AG09309 (cell line): ENCODE results near the gene MMP25.

Source experiments
- DNase-seq: peaks from one replicate; pipeline ENCODE4 v3.0.0-alpha.2; 2010; ENCODE audit warnings: low read depth
- H3K4me3 ChIP-seq: 2 replicates; pipeline ENCODE4 v1.5.1; 2011; ENCODE audit warnings: mild to moderate bottlenecking, low read depth, low read length, moderate library complexity; ENCODE audit not compliant: control insufficient read depth
- TF ChIP-seq, protein P1 (sequence below): IDR thresholded peaks from 2 replicates; pipeline ENCODE4 v1.5.1; 2011; ENCODE audit warnings: mild to moderate bottlenecking, low read depth, low read length, inconsistent platforms; ENCODE audit not compliant: insufficient read depth, control insufficient read depth; ENCODE audit errors: missing control alignments

The MMP25 gene

DNA sequence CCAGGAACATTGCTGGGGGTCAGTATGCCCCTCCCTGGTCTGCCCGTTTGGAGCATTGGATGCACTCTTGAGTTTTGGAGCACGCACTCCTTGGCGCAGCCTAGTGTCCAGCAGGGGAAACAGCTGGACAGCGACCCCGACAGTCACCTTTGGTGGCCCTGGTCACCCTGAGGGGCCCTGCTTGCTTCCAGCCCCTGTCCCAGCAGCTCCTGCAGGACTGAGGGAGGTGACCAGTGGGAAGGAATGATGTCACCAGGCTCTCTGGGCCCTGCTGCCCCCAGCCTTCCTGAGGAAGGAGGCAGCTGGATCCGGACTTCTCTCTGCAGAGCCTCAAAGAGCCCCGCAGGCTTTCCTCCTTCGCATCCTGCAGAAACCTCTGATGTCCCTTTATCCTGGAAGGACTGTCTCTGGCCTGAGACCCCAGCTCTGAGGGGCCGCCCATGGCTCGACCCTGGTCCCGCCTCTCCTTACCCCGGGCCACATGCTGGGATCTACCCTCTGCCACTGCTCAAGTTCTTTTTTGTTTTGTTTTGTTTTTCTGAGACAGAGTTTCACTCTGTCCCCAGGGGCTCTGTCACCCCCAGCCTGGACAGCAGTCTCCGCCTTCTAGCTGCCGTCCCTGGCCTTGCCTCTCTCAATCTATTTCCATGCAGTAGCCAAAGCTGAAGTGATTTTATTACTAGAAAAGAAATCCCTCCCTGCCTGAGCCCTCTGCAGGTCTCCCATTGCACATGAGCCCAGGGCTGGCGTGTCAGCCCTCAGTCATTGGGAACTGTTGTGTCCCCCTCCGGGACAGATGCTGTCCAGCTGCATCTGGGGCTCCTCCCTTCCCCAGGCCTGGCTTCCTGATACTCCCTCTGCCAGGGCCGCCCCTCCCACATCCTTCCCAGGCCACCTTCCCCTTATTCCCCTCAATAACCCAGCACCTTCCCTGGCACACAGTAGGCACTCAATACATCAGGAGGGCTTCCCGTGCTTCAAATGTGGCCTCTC is 41.2 kb downstream of the MMP25 start:
- H3K4me3 ChIP-seq = no peak overlapping the region
- DNase-seq = no peak

DNA sequence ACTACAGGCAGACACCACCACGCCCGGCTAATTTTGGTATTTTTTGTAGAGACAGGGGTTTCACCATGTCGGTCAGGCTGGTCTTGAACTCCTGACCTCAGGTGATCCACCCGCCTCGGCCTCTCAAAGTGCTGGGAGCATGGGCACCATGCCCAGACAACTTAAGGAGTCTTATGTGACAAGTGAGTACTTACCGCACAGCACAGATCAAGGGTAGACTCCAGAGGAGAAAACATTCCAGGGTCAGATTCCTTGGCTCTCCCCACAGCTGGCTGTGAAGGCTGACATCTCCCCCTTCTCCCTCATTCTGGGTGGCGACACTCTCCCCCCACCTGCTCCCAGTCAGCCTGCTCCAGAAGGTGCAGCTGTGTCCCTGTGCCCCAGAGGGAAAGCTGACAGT is 42.1 kb downstream of the MMP25 start:
- DNase-seq = no peak
- H3K4me3 ChIP-seq = no peak overlapping the region
- TF ChIP-seq, protein P1, sequence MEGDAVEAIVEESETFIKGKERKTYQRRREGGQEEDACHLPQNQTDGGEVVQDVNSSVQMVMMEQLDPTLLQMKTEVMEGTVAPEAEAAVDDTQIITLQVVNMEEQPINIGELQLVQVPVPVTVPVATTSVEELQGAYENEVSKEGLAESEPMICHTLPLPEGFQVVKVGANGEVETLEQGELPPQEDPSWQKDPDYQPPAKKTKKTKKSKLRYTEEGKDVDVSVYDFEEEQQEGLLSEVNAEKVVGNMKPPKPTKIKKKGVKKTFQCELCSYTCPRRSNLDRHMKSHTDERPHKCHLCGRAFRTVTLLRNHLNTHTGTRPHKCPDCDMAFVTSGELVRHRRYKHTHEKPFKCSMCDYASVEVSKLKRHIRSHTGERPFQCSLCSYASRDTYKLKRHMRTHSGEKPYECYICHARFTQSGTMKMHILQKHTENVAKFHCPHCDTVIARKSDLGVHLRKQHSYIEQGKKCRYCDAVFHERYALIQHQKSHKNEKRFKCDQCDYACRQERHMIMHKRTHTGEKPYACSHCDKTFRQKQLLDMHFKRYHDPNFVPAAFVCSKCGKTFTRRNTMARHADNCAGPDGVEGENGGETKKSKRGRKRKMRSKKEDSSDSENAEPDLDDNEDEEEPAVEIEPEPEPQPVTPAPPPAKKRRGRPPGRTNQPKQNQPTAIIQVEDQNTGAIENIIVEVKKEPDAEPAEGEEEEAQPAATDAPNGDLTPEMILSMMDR = no peak

More for the DNA sequence above, 41.2 kb downstream of the MMP25 start:
- TF ChIP-seq, protein P1 = peak; percentile 18

DNA sequence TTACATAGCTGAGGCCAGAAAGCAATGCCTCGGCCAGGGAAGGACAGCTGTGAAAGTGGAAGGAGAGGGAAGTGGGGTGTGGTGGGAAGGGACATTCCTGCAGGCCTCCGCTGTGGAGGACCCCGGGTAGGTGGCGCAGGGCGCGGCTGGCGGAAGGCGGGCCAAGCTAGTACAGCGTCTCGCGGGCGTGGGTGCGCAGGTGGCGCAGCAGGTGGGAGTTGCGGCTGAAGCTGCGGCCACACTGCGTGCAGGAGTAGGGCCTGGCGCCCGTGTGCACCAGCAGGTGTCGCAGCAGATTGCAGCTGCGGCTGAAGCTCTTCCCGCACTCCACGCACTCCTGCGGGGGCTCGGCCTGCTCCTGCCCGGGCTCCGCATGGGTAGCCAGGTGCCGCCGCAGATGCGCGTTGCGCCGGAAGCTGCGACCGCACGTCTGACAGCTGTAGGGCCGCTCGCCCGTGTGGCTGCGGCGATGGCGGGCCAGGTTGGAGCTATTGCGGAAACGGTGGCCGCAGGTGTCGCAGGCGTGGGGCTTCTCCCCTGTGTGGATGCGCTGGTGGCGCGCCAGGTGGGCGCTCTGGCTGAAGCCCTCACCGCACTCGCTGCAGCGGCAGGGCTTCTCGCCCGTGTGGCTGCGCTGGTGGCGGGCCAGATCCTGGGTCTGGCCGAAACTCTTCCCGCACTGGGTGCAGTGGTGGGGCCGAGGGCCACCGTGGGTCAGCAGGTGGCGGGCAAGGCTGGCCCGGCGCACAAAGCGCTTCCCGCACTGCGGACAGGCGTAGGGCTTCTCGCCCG is 42.8 kb downstream of the MMP25 start:
- TF ChIP-seq, protein P1 = no peak
- no peak for DNase-seq
- no peak overlapping the region for H3K4me3 ChIP-seq

DNA sequence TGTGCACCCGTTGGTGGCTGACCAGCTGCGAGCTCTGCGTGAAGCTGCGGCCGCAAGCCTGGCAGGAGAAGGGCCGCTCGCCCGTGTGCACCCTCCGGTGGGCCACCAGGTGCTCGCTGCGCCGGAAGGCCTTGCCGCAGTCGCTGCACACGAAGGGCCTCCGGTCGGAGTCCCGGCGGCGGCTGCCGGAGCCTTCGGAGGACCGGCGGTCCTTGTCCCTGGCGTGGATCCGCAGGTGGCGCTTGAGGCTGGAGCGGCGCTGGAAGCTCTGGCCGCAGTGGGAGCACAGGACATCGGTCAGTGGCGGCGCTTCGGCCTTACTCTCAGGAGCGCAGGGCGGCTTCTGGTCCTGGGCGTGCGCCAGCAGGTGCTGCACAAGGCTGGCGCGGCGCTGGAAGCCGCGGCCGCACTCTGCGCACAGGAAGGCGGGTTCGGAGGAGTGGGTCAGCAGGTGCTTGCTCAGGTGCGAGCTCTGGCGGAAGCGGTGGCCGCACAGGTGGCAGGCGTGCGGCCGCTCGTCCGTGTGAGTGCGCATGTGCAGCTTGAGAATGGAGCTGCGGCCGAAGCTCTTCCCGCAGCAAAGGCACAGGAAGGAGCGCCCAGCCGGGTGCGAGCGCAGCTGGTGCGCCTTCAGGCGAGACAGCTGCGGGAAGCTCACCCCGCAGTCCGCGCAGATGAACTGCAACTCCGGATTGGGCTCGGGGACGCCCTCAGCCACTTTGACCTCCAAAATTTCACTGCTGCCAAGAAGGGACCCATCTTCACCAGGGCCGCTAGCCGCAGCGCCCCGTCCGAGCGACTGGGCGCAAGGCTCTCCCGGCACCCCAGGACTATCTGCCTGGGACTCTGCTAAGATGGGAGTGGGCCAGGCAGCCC is 43.6 kb downstream of the MMP25 start:
- no peak for DNase-seq
- H3K4me3 ChIP-seq = no peak overlapping the region
- TF ChIP-seq, protein P1 = no peak

DNA sequence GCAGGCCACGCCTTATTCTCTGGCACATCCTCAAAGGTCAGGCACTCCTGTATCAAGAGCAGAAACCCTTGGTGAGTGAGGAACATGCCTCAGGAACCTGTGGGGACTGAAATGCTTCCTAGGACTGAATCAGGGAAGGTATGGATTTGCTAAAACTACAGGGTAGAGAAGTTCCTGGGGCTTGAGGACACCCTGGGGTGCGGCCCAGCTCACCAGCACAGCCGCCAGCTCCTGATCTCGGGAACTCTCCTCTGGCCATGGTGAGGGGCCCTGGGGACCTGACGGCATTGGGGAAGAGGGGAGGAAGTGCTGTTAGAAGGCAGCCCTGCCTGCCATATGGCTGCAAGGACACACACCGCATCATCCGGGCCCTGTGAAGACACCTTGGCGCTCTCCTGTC is 45.2 kb downstream of the MMP25 start:
- no peak overlapping the region for H3K4me3 ChIP-seq
- DNase-seq = no peak
- TF ChIP-seq, protein P1 = no peak

DNA sequence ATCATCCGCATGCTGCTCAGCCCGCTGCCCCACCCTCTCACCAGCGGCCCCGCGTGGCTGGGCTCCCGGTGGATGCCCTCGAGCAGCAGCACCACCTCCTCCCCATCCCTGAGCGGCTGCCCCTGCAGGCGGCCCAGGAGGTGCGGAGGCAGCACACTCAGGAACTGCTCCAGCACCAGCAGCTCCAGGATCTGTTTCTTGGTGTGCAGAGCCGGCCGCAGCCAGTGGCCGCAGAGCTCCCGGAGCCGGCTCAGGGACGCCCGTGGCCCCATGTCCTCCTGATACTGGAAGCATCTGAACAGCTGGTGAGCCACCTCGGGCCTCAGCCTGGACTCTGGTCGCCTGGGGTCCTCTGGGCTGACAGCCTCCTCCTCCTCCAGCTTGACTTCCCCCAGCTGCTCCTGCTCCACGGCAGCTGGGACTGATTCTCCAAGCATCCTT is 46.2 kb downstream of the MMP25 start:
- no peak for DNase-seq
- TF ChIP-seq, protein P1 = no peak
- H3K4me3 ChIP-seq = no peak overlapping the region
